Measurements from ENCODE around the gene EPB41.
A peak's percentile ranks its signal among the peaks of the same experiment; 100 is the strongest.

Gene EPB41

DNA sequence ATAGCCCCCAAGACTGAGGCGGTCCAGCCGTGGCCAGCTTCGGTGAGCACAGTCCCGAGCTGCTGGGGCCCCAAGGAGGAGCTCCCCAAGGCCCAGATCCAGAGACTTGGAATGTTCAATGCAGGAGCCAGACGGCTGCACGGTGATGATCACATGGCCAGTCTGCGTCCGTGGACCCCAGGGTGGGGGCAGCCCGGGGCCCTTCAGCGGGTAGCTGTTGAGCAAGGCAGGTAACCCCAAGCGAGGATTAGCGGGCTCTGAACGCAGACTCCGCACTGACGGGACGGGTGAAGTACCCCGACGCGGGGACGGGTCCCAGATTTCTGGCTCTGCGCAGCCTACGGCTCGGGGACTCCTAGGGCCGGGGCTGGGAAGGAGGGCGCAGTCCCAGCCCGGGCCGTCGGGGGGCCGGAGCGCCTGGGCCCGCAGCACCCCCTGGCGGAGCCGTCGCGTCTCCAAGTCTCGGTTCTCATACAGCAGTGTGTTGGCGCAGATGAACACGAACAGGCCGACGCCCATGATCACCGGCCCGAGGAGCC is 206.6 kb downstream of the EPB41 start:
- peak; percentile 53 for DNase-seq (ENCODE audit: low read depth)
- H3K4me3 ChIP-seq (ENCODE audit: low read depth, low read length): no peak overlapping the region
- TF ChIP-seq, protein P1, sequence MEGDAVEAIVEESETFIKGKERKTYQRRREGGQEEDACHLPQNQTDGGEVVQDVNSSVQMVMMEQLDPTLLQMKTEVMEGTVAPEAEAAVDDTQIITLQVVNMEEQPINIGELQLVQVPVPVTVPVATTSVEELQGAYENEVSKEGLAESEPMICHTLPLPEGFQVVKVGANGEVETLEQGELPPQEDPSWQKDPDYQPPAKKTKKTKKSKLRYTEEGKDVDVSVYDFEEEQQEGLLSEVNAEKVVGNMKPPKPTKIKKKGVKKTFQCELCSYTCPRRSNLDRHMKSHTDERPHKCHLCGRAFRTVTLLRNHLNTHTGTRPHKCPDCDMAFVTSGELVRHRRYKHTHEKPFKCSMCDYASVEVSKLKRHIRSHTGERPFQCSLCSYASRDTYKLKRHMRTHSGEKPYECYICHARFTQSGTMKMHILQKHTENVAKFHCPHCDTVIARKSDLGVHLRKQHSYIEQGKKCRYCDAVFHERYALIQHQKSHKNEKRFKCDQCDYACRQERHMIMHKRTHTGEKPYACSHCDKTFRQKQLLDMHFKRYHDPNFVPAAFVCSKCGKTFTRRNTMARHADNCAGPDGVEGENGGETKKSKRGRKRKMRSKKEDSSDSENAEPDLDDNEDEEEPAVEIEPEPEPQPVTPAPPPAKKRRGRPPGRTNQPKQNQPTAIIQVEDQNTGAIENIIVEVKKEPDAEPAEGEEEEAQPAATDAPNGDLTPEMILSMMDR (IDR thresholded peaks at IDR 0.05; ENCODE audit: low read depth, low read length): peak; percentile 59
- TF ChIP-seq, protein P2, sequence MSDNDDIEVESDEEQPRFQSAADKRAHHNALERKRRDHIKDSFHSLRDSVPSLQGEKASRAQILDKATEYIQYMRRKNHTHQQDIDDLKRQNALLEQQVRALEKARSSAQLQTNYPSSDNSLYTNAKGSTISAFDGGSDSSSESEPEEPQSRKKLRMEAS (IDR thresholded peaks at IDR 0.05; ENCODE audit: low read depth, low read length): no peak

DNA sequence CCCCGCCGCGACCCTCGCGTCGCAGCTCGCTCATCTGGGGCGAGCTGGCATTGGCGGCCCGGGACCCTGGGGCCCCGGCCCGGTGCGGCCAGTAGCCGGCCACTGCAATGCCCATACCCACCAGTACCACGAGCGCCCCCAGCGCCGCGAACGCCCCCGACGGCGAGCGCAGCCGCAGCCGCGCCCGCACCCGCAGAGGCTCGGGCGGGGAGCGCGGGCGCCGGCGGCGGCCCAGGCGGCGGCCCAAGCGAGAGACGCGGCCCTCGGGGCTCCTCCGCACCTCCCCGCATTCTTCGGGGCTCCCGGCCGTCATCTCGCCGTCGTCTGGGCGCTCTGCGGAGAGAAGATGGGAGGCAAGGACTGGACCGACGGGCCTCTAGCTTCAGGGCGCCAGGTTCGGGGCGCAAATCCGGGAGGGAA is 207.2 kb downstream of the EPB41 start:
- TF ChIP-seq POLR2A (IDR thresholded peaks at IDR 0.05; ENCODE audit: extremely low read depth, insufficient read length): no peak
- TF ChIP-seq MYC (IDR thresholded peaks at IDR 0.05; ENCODE audit: low read depth, low read length): no peak
- TF ChIP-seq, protein P2 (IDR thresholded peaks at IDR 0.05; ENCODE audit: low read depth, low read length): no peak
- TF ChIP-seq, protein P1 (IDR thresholded peaks at IDR 0.05; ENCODE audit: low read depth, low read length): no peak
- DNase-seq (ENCODE audit: low read depth): no peak
- no peak overlapping the region for H3K4me3 ChIP-seq (ENCODE audit: low read depth, low read length)

DNA sequence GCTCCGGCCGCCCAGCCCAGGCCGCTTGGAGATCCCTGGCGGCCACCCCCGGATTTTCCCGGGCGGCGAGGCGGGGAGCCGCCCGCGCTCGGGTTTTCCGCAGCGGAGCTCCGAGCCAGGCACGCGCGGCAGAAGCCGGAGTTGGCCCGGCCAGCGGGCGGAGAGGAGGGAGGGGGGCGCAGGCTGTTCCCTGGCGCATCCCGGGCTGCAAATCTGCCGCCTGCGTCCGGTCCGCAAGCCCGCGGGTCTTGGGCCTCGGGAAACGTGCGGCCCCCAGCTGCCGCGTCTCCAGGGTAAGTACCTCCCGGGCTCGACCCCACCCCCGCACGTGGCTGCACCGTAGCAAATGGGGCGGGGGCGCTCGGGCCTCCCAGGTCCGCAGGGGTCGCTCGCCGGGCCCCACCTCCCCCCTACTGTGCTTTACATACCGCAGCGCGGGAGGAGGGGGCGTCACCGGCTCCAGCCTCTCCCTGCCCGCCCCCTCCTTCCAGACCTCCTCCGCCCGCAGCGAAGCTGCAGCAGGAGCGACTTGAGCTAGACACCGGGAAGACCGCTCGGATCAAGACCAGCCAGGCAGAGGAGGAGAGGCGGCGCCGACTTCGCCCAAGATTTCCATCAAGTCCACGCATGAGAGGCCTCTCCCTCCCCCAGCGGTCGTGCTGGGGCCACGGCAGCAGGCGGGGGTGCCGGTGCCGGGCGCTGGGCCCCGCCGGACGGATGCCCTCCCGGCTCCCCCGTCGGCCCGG is 207.7 kb downstream of the EPB41 start:
- no peak for DNase-seq (ENCODE audit: low read depth)
- H3K4me3 ChIP-seq (ENCODE audit: low read depth, low read length): no peak overlapping the region
- TF ChIP-seq, protein P1 (IDR thresholded peaks at IDR 0.05; ENCODE audit: low read depth, low read length): no peak
- no peak for TF ChIP-seq POLR2A (IDR thresholded peaks at IDR 0.05; ENCODE audit: extremely low read depth, insufficient read length)
- TF ChIP-seq MYC (IDR thresholded peaks at IDR 0.05; ENCODE audit: low read depth, low read length): no peak
- TF ChIP-seq, protein P2 (IDR thresholded peaks at IDR 0.05; ENCODE audit: low read depth, low read length): no peak

DNA sequence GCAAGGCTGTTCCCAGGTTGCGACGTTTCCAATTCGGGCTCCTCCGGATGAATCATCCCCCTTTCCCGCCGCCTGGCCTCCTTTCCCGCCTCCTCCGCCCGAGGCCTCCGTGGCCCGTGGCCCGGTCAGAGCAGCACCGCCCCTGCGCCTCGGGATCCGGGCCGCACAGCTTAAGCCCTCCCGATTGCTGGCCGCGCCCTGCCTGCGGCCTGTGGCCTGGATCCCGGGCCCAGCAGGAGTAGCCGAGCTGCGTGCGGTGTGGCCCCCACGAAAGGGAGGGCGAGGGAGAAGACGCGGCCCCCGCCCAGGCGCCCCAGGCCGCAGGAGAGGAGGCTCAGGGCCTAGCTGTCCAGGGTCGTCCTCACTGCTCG is 208.3 kb downstream of the EPB41 start:
- H3K4me3 ChIP-seq (ENCODE audit: low read depth, low read length): no peak overlapping the region
- TF ChIP-seq, protein P1 (IDR thresholded peaks at IDR 0.05; ENCODE audit: low read depth, low read length): no peak
- TF ChIP-seq, protein P2 (IDR thresholded peaks at IDR 0.05; ENCODE audit: low read depth, low read length): no peak
- TF ChIP-seq MYC (IDR thresholded peaks at IDR 0.05; ENCODE audit: low read depth, low read length) (no peak), POLR2A (IDR thresholded peaks at IDR 0.05; ENCODE audit: extremely low read depth, insufficient read length) (no peak)
- no peak for DNase-seq (ENCODE audit: low read depth)

DNA sequence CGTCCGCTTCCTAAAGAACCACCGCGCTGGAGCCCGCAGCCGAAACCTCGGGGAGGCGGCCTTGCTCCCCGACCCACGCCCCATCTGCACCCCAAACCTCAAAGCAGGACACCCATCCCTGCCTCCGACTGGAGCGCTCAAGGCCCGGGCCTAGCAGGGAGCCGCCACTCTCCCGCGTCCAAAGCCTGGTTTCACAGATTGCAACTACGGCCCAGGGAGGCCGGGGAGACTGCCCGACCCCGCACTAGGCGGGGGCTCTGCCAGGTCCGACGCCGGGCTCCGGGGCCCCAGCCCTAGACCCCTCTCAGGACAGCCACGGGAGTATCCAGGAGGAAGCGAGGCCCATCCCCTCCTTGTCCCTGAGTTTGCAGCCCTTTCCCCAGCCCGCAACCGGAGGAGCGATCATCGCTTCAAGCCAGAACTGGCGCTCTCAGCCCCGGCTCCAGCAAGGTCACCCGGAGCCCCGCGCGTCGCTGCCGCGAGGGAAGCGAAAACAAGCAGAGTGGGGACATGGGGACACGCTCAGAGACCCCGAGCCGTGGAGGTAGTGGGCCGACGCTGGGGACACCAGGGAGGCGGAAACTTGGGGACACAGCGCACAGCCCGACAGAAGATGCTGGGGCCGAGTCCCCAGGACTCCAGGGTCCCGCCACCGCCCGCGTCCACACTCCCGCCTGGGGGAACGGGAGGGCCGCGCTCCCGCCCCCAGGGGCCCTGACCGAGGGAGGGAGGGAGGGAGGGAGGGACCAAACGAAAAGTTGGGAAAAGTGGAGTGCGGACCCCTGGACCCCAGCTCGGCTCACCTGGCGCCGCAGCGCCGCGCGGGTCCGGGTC is 208.9 kb downstream of the EPB41 start:
- TF ChIP-seq MYC (IDR thresholded peaks at IDR 0.05; ENCODE audit: low read depth, low read length): no peak
- TF ChIP-seq, protein P2 (IDR thresholded peaks at IDR 0.05; ENCODE audit: low read depth, low read length): no peak
- no peak for TF ChIP-seq POLR2A (IDR thresholded peaks at IDR 0.05; ENCODE audit: extremely low read depth, insufficient read length)
- TF ChIP-seq, protein P1 (IDR thresholded peaks at IDR 0.05; ENCODE audit: low read depth, low read length): no peak
- no peak overlapping the region for H3K4me3 ChIP-seq (ENCODE audit: low read depth, low read length)

More for the DNA sequence above, 208.9 kb downstream of the EPB41 start:
- peak; percentile 36 for DNase-seq (ENCODE audit: low read depth)
